DMS 273 treated with DMSO at 0.1 percent for 48 hours (cell line): Measurements from ENCODE around the gene YJU2.
"Not testable (repeated sequence)": the region's sequence is repeated elsewhere in the genome, so short reads cannot be mapped to it uniquely, and the experiment has no call there.

Experiments
- DNase-seq: peaks from one replicate; lab custom pipeline; 2025; lab: John Stamatoyannopoulos, UW

Gene YJU2

GRCh38 chr19:4246767-4247593 is at the start of gene YJU2:
Gene YJU2, plus strand, starts transcription at chr19:4247080. Its CDS starts 67 bp downstream, at chr19:4247147.
- peak; percentile 97 for DNase-seq

- DNase-seq, result no peak
These were observed 49.7 kb upstream of the YJU2 start for GRCh38 chr19:4197228-4197624.

GRCh38 chr19:4197625-4198466 is 49.0 kb upstream of the YJU2 start:
- no peak for DNase-seq

- no peak for DNase-seq
These were observed 48.3 kb upstream of the YJU2 start for GRCh38 chr19:4198467-4199126.

GRCh38 chr19:4199699-4200293 is 47.1 kb upstream of the YJU2 start:
- DNase-seq, result no peak

GRCh38 chr19:4200940-4201542 is 45.8 kb upstream of the YJU2 start:
- DNase-seq, result no peak

- DNase-seq, result no peak
These were observed 45.1 kb upstream of the YJU2 start for GRCh38 chr19:4201798-4202197.

- no peak for DNase-seq
These were observed 39.9 kb upstream of the YJU2 start for GRCh38 chr19:4206818-4207484.

- no peak for DNase-seq
These were observed 38.3 kb upstream of the YJU2 start for GRCh38 chr19:4208385-4209094.

- DNase-seq, result no peak
These were observed 36.6 kb upstream of the YJU2 start for GRCh38 chr19:4210166-4210731.

- DNase-seq, result no peak
These were observed 33.8 kb upstream of the YJU2 start for GRCh38 chr19:4213116-4213515.

- no peak for DNase-seq
These were observed 31.1 kb upstream of the YJU2 start for GRCh38 chr19:4215807-4216206.

GRCh38 chr19:4216846-4217245 is 30.0 kb upstream of the YJU2 start:
- no peak for DNase-seq

GRCh38 chr19:4217429-4218264 is 29.2 kb upstream of the YJU2 start:
- DNase-seq, result no peak

GRCh38 chr19:4218523-4218922 is 28.4 kb upstream of the YJU2 start:
- not testable (repeated sequence) for DNase-seq

GRCh38 chr19:4220188-4220587 is 26.7 kb upstream of the YJU2 start:
- no peak for DNase-seq

GRCh38 chr19:4224470-4224869 is 22.4 kb upstream of the YJU2 start:
- DNase-seq, result no peak

- DNase-seq, result no peak
These were observed 21.0 kb upstream of the YJU2 start for GRCh38 chr19:4225885-4226284.

GRCh38 chr19:4227771-4228170 is 19.1 kb upstream of the YJU2 start:
- no peak for DNase-seq
